ENCODE results near the gene KDM4C.

DNA sequence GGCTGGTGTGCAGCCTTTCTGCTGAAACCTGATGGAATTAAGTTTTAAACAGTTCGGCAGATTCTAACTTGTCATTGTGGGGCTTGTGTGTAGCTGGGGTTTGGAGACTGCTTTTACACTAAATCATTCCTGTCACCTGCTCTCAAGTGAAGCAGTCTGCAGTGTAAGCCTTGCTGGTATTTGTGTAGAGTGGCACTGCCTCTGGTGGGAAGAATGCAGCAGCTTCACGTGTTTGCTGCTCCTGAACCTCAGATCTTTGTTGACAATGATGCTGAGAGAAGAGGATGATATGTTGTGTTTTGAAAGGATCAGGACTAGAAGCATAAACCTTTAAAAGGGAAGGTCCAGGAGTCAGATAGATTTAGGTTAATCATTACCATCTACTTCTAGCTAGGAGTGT lies 88.1 kb downstream of the KDM4C start:
- TF ChIP-seq, protein P1, sequence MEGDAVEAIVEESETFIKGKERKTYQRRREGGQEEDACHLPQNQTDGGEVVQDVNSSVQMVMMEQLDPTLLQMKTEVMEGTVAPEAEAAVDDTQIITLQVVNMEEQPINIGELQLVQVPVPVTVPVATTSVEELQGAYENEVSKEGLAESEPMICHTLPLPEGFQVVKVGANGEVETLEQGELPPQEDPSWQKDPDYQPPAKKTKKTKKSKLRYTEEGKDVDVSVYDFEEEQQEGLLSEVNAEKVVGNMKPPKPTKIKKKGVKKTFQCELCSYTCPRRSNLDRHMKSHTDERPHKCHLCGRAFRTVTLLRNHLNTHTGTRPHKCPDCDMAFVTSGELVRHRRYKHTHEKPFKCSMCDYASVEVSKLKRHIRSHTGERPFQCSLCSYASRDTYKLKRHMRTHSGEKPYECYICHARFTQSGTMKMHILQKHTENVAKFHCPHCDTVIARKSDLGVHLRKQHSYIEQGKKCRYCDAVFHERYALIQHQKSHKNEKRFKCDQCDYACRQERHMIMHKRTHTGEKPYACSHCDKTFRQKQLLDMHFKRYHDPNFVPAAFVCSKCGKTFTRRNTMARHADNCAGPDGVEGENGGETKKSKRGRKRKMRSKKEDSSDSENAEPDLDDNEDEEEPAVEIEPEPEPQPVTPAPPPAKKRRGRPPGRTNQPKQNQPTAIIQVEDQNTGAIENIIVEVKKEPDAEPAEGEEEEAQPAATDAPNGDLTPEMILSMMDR (optimal IDR thresholded peaks at IDR 0.05 in 1 of 3, IDR thresholded peaks at IDR 0.05 in 1 of 3, conservative IDR thresholded peaks at IDR 0.05 in 1 of 3; ENCODE audit: extremely low read depth in 1 of 3, insufficient read depth in 2 of 3, low read length in 3 of 3): peak; percentile 45 to 50 (median 45)
- TF ChIP-seq EZH2 (IDR thresholded peaks at IDR 0.05; ENCODE audit: low read length): no peak
